NCI-H2029 (cell line): ENCODE results near the gene MXD3.
"Not testable (repeated sequence)": the region's sequence is repeated elsewhere in the genome, so short reads cannot be mapped to it uniquely, and the experiment has no call there.

Experiments used
- DNase-seq: peaks from one replicate; lab custom pipeline; 2025; lab: John Stamatoyannopoulos, UW

The MXD3 gene

DNA sequence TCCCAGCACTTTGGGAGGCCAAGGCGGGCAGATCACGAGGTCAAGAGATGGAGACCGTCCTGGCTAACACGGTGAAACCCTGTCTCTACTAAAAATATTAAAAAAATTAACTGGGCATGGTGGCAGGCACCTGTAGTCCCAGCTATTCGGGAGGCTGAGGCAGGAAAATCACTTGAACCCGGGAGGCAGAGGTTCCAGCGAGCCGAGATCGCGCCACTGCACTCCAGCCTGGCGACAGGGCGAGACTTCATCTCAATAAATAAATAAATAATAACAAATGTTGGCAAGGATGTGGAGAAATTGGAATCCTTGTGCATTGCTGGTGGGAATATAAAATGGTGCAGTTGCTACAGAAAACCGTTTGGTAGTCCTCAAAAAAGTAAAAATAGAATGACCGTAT, 31.3 kb upstream of the MXD3 start:
- DNase-seq, result not testable (repeated sequence)

GRCh38 chr5:177339107-177339638, 27.5 kb upstream of the MXD3 start:
- DNase-seq, result peak; percentile 49

DNA sequence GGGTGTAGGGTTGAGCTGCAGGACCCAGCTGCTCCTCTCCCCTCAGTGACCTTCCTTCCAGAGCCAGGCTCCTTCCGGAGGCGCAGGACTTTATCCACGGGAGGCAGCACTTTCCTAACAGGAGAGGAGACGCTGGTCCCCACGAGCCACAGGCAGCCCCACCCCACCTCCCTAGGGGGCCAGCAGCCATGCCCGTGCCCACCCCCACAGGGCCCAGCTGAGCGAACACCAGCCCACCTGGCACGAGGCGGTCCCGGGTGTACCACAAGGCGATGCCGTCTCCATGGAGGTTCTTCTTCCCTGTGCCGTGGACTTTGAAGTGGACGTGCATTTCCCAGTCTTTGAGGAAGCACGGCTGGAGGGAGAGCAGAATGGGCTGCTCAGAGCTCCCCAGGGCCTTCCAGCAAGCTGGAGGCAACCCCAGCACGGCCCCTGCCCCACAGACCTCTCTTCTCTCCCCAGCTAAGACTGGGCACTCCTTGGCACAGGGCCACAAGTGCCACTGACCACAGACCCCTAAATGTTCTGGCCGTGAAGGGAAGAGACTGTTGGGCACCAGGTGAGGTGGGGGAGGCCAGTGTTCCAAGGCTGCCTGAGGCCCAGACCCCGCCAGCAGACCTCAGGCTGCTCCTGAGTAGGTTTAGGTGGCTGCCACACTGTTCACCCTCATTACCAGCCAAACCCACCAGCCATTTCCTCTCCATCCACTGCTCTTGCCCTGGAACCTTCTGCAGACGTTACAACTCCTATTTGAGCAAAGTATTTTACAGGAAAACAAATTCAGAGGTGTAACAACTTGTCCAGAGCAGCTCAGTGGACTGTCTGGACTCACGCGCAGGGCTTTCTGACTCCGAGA, 26.8 kb upstream of the MXD3 start:
- no peak for DNase-seq

- DNase-seq, result no peak
These were observed 25.2 kb upstream of the MXD3 start for GRCh38 chr5:177336603-177337494.

DNA sequence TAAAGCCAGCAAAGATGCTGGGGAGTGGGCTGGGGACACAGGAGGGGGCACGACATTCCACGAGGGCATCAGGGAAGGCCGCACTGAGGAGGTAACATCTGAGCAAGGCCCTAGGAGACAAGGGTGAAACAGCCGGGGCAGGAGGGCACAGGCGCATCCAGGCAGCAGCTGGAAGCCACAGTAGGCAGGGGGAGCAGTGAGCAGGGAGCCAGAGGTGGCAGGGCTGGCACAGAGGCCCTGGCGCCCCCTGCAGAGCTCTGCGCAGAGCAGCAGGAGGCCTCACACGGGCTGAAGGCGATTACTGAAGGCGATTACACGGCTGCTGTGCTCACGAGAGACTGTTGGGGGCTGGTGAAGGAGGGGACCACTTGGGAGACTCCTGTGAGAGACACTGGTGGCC, 24.4 kb upstream of the MXD3 start:
- no peak for DNase-seq

DNA sequence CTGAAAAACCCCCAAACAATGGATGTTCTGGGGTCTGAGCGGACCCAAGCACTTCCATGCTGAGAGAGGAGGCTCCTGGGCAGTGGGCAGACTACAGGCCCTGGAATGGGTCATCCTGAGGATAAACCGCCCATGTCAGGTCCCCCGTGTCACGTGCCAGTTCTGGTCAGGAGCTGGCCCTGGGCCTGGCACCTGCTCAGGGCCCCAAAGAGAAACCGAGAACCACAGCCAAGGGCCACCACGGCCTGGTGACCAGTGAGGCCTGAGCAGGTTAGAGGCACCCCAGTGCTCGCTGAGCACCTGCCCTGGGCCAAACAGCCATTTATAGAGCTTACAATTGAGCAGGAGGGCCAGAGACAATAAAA, 24.0 kb upstream of the MXD3 start:
- DNase-seq, result no peak

DNA sequence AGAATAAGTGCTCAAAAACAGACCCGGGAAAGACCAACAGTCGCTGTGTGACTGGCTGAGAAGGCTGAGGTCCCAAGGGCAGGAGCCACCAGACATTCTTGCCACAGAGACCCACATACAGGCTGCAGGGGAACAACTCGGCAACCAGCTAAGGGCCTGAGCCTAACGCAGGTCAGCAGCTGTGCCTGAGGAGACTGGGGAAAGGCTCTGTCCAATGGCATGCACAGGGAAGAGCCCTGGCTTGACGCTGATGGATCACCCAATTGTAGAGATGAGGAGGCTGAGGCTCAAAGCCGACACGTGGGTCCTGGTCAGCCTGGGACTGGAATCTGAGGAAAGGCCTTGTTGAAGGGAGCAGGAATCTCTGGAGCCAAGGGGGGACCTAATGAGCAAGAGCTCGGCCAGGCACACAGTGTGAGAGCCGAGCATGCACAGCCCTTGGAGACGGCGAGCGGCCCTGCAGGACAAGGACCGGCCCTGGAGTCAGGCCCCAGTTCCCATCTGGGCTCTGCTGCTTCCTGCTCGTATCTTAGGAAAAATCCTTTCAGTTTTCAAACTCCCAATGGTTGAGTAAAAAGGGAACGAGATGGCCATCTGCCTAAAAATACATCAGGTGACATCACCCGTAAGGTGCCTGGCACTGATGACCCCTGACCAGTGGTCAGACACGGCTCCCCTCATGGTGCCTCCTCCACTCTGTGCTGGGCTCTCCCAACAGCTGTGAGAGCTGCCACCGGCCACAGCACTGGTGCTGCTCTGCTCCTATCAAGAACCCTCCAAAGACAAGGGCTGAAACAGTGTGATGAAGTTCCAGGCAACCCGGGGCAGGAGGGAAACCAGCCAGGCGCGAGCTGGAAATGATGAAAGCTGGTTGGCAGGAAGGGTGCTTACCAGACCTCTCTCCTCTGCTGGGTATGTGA, 23.3 kb upstream of the MXD3 start:
- DNase-seq, result no peak

GRCh38 chr5:177334155-177334551, 22.5 kb upstream of the MXD3 start:
- DNase-seq, result no peak

- no peak for DNase-seq
These were observed 21.9 kb upstream of the MXD3 start for GRCh38 chr5:177333420-177334154.

DNA sequence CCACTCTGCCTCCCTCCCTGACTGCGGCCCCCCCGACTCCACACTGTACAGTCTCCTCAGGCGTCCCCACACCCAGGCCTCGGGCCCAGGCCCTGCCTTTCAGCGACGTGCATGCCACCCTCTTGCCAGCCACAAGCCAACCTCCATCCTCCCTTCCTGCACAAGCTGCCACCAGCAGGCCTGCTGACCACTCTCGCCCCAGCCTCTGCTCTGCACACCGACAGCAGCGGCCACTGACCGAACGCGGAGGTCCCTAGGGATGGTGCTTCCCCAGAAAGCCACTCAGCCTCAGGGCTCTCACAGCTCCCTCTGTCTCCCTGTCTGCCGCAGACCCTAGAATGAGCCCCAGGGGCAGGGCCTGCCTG, 21.2 kb upstream of the MXD3 start:
- DNase-seq, result no peak

GRCh38 chr5:177332031-177332895, 20.6 kb upstream of the MXD3 start:
- DNase-seq, result no peak

DNA sequence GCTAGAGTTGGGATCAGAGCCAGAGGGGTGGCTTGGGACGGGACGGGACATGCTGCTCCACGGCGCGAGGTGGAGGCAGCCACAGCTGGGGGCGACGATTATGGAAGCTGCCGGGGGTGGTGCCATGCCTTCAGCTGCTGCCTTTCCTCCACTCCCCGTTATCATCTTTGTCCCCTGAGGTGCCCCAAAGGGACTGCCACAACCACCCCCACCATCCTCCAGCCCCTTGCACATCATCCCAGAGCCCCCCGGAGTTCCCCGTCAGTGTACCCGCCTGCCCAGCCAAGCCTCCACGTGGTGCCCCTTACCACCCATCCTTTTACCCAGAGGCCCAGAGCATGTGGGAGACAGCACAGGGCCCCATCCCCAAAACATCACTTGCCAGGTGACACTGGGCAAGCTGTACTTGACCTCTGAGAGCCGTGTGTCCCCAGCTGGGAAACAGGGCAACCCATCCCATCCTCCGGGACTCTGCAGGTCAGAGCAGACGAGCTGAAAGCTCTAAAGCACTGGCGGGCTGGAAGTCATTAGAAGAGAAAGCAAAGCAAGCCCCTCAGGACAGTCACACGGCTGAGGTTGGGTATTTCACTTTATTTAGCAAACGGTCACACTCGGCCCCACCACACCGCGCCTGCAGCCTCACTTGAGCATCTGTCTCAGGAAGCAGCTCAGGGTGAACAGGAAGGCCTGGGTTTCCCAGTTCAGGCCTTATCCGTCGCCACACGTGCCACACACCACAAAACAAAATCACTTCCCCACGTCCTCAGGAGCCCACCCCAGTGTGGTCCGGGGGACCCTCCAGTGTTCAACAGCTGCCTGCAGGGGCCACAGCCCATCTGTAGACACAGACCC, 19.5 kb upstream of the MXD3 start:
- DNase-seq, result no peak

GRCh38 chr5:177329883-177330282, 18.2 kb upstream of the MXD3 start:
- no peak for DNase-seq

- DNase-seq, result no peak
These were observed 17.0 kb upstream of the MXD3 start for GRCh38 chr5:177328545-177329231.

DNA sequence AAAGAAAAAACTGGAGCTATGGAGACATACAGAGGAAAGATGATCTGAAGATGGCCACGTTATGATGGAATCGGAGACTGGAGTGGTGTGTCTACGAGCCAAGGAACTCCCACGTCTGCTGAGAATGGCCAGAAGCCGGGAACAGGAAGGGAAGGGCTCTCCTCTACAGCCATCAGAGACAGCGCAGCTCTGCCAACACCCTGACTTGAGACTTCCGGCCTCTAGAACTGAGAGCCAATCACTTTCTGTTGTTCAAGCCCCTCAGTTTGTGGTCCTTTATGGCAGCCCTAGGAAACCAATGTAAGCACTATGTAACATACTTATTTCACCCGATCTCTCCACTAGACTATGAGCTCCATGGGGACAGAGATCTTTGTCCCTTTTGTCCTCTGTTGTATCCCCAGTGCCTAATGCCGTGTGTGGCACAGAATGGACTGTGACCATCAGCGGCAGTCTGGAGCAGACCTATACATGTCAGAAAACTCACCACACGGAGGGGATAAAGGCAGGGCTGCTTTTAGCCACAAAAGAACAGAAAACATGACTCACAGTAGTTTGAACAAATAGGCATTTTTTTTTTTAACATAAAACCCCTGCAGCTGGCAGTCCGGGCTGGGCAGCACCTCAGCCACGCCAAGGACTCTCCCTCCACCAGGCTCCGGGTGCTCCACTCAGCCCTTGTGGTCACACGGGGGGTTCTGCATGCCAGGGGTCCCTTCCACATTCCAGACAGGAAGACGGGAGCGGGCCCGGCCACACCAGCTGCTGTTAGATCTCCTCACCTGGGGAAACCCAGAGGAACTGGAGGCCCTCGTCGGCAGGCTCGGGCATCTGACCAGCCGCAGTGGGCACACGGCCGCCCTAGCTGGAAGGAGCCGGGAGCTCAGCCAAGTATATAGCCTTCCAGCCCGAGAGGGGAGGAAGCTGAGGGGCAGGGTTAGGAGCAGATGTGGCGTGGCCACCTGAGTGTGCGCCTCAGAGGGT, 16.1 kb upstream of the MXD3 start:
- DNase-seq, result no peak

- no peak for DNase-seq
These were observed 14.2 kb upstream of the MXD3 start for GRCh38 chr5:177325868-177326381.

- no peak for DNase-seq
These were observed 9.2 kb upstream of the MXD3 start for GRCh38 chr5:177320879-177321278.
